ENCODE data around the gene DPYSL3.

DNA sequence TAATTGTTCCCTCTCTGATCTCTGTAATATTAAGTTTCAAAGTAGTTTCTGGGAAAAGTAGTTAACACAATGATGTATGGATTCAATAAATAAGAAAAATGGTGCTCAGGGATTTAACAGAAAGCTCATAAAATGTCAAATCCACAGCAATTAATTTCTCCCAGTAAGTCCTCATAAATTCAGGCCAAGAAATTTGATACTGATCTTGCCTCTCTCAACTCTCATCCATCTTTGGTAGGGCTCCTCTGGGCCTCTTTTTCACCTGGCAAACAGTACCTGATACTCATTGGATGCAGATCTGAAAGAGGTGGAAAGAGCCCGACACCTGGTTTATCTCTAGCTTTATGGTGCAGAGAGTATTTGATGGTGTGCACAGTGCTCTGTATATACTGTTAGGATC is 168.9 kb downstream of the DPYSL3 start:
- TF ChIP-seq, protein P1, sequence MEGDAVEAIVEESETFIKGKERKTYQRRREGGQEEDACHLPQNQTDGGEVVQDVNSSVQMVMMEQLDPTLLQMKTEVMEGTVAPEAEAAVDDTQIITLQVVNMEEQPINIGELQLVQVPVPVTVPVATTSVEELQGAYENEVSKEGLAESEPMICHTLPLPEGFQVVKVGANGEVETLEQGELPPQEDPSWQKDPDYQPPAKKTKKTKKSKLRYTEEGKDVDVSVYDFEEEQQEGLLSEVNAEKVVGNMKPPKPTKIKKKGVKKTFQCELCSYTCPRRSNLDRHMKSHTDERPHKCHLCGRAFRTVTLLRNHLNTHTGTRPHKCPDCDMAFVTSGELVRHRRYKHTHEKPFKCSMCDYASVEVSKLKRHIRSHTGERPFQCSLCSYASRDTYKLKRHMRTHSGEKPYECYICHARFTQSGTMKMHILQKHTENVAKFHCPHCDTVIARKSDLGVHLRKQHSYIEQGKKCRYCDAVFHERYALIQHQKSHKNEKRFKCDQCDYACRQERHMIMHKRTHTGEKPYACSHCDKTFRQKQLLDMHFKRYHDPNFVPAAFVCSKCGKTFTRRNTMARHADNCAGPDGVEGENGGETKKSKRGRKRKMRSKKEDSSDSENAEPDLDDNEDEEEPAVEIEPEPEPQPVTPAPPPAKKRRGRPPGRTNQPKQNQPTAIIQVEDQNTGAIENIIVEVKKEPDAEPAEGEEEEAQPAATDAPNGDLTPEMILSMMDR (IDR thresholded peaks at IDR 0.05), result no peak
- no peak for TF ChIP-seq EP300 (IDR thresholded peaks at IDR 0.05)

Measured in tibial nerve (tissue), 4 donors.